PC-3 (cell line): ENCODE data around the gene PSTK. TPM values are rescaled to one million over a fixed set of nuclear protein-coding genes. Genes with fewer than 3 reads are reported as not detected.

Experiments used
- ATAC-seq: fragments of 200-7000 bp; cut with Tn5 transposase; 2 replicates; pipeline ENCODE4 v1.9.1; 2020; ENCODE audit warnings: mild to moderate bottlenecking, moderate library complexity
- BruUV-seq: library from RNA; stranded (reverse); fragments of 400-500 nt; replicated peaks from 2 replicates; lab custom pipeline; 2021; lab: Mats Ljungman, UMichigan
- CTCF ChIA-PET: fragments of 300-600 bp; sonication (Branson Sonifier 250); formaldehyde crosslinking; loops from one replicate; lab custom pipeline; 2022; ENCODE audit warnings: antibody characterized with exemption; lab: Charles Lee
- POLR2A ChIA-PET: fragments of 300-600 bp; sonication (Branson Sonifier 250); formaldehyde crosslinking; loops from one replicate; lab custom pipeline; 2022; ENCODE audit warnings: antibody characterized with exemption; ENCODE audit not compliant: unreplicated experiment; lab: Charles Lee
- DNase-seq: peaks from one replicate; pipeline ENCODE4 v3.0.0-alpha.2; 2015
- H2AFZ ChIP-seq: fragments of 300-600 bp; sonication (generic); 2 replicates; pipeline ENCODE4 v1.6.0; 2016; ENCODE audit warnings: antibody characterized with exemption, low read length
- H3F3A ChIP-seq: fragments of 300-600 bp; sonication (generic); one replicate; pipeline ENCODE4 v1.6.0; 2017; ENCODE audit warnings: antibody characterized with exemption, low read length, control low read depth, mild to moderate bottlenecking; ENCODE audit not compliant: unreplicated experiment
- H3K27ac ChIP-seq: fragments of 300-600 bp; sonication (generic); 2 replicates; pipeline ENCODE4 v1.5.1; 2016; ENCODE audit warnings: mild to moderate bottlenecking, low read length
- H3K27me3 ChIP-seq: fragments of 300-600 bp; sonication (generic); 2 replicates; pipeline ENCODE4 v1.6.1; 2016; ENCODE audit warnings: low read length, mixed read lengths
- H3K36me3 ChIP-seq: fragments of 300-600 bp; sonication (generic); 2 replicates; pipeline ENCODE4 v1.6.1; 2016; ENCODE audit warnings: low read depth, mixed run types, low read length, mixed read lengths
- H3K4me1 ChIP-seq: fragments of 300-600 bp; sonication (generic); 2 replicates; pipeline ENCODE4 v1.5.1; 2016; ENCODE audit warnings: low read length; ENCODE audit not compliant: insufficient read depth
- H3K4me2 ChIP-seq: fragments of 300-600 bp; sonication (generic); 2 replicates; pipeline ENCODE4 v1.6.0; 2016; ENCODE audit warnings: low read length
- H3K4me3 ChIP-seq: fragments of 300-600 bp; sonication (generic); 2 replicates; pipeline ENCODE4 v1.5.1; 2016; ENCODE audit warnings: mild to moderate bottlenecking, low read length, mixed read lengths
- H3K79me2 ChIP-seq: fragments of 300-600 bp; sonication (generic); 2 replicates; pipeline ENCODE4 v1.6.1; 2017; ENCODE audit warnings: low read length, mixed read lengths
- H3K9ac ChIP-seq: fragments of 300-600 bp; sonication (generic); 2 replicates; pipeline ENCODE4 v1.6.0; 2016; ENCODE audit warnings: mild to moderate bottlenecking, low read length
- H3K9me2 ChIP-seq: fragments of 300-600 bp; sonication (generic); replicated peaks from 2 replicates; pipeline ENCODE4 v1.6.1; 2016; ENCODE audit warnings: mixed run types, low read length, mixed read lengths
- H3K9me3 ChIP-seq: fragments of 300-600 bp; sonication (generic); 2 replicates; pipeline ENCODE4 v1.6.1; 2016; ENCODE audit warnings: low read length, mixed read lengths
- H4K20me1 ChIP-seq: fragments of 300-600 bp; sonication (generic); 2 replicates; pipeline ENCODE4 v1.6.1; 2016; ENCODE audit warnings: low read length, mixed read lengths
- CTCF ChIP-seq: fragments of 300-600 bp; sonication (generic); conservative IDR thresholded peaks from 2 replicates; pipeline ENCODE4 v1.5.1; 2017; ENCODE audit warnings: antibody characterized with exemption, low read depth, mild to moderate bottlenecking, low read length
- EZH2 ChIP-seq: fragments of 300-600 bp; sonication (generic); IDR thresholded peaks from one replicate; pipeline ENCODE4 v1.6.1; 2017; ENCODE audit warnings: antibody characterized with exemption, mild to moderate bottlenecking, low read length; ENCODE audit not compliant: unreplicated experiment
- EZH2phosphoT487 ChIP-seq: fragments of 300-600 bp; sonication (generic); IDR thresholded peaks from 2 replicates; pipeline ENCODE4 v1.6.1; 2018; ENCODE audit warnings: mild to moderate bottlenecking, antibody characterized with exemption, low read length, borderline replicate concordance
- intact Hi-C: fragments of 100-400 bp; cut with micrococcal nuclease; formaldehyde crosslinking; loops from 2 replicates; pipeline ENCODE4 v1.9.0; 2023
- total RNA-seq: library from RNA; depleted of rRNA; stranded (reverse); fragments of >200 nt; gene quantifications from 2 replicates; pipeline ENCODE4 v1.2.3, GENCODE V29; 2014

PSTK gene
- total RNA-seq, 1 experiment from 2014 or later, result 2.6 TPM

- H3K27ac ChIP-seq, result no peak overlapping the region
- H3K4me1 ChIP-seq, result peaks cover 5% of the 10 kb centered on the region; the same call in 1 of the 2 replicates
- intact Hi-C loops, result no loop called here
- no peak for DNase-seq
- H3K4me3 ChIP-seq, result no peak overlapping the region
- H3K36me3 ChIP-seq, result no peaks in the 10 kb centered on the region
- POLR2A ChIA-PET, result no interaction called here
- no peak overlapping the region for H2AFZ ChIP-seq
- H4K20me1 ChIP-seq, result no peaks in the 10 kb centered on the region
- H3K27me3 ChIP-seq, result no peaks in the 10 kb centered on the region
- H3F3A ChIP-seq, result no peaks in the 10 kb centered on the region
- no peak overlapping the region for H3K9ac ChIP-seq
- no peaks in the 10 kb centered on the region for H3K9me2 ChIP-seq
- no peak overlapping the region for H3K4me2 ChIP-seq
- no peak for ATAC-seq
- CTCF ChIA-PET, result no interaction called here
- no peaks in the 10 kb centered on the region for H3K9me3 ChIP-seq
- TF ChIP-seq EZH2phosphoT487, result no peak
- TF ChIP-seq CTCF, result no peak
- TF ChIP-seq EZH2, result no peak
- no TSS peak for BruUV-seq
- H3K79me2 ChIP-seq, result peaks cover 54% of the 10 kb centered on the region
These were observed 21.2 kb downstream of the PSTK start for GRCh38 chr10:123001370-123001769.

GRCh38 chr10:123004298-123004697 lies 24.1 kb downstream of the PSTK start:
- H3K4me2 ChIP-seq, result no peak overlapping the region
- BruUV-seq, result no TSS peak
- H4K20me1 ChIP-seq, result peaks cover 8% of the 10 kb centered on the region; the same call in 1 of the 2 replicates
- H3K9me2 ChIP-seq, result no peaks in the 10 kb centered on the region
- no peaks in the 10 kb centered on the region for H3K9me3 ChIP-seq
- ChIA-PET POLR2A (no interaction called here), CTCF (no interaction called here)
- H3K27ac ChIP-seq, result no peak overlapping the region
- DNase-seq (no peak), ATAC-seq (no peak)
- no peak overlapping the region for H2AFZ ChIP-seq
- no peak overlapping the region for H3K4me3 ChIP-seq
- no peak overlapping the region for H3K9ac ChIP-seq
- intact Hi-C loops, result no loop called here
- TF ChIP-seq EZH2phosphoT487 (no peak), EZH2 (no peak), CTCF (no peak)
- H3K79me2 ChIP-seq, result peaks cover 71% of the 10 kb centered on the region
- H3K4me1 ChIP-seq, result peaks cover 15% of the 10 kb centered on the region
- no peaks in the 10 kb centered on the region for H3K27me3 ChIP-seq
- H3F3A ChIP-seq, result no peaks in the 10 kb centered on the region
- no peaks in the 10 kb centered on the region for H3K36me3 ChIP-seq

- no peak for TF ChIP-seq CTCF
- TF ChIP-seq EZH2, result no peak
- no peak for TF ChIP-seq EZH2phosphoT487
- peak; percentile 45 for ATAC-seq
- H3K79me2 ChIP-seq, result peaks cover 54% of the 10 kb centered on the region
- intact Hi-C loops, result loop anchor here (2.0 kb wide), 2 partner anchors 27 to 147 kb away; partner anchors contain the start of genes BUB3 and PSTK
- BruUV-seq, result TSS peak; percentile 35
- CTCF ChIA-PET, result no interaction called here
- no peaks in the 10 kb centered on the region for H3F3A ChIP-seq
- DNase-seq, result peak; percentile 52
- H3K9me2 ChIP-seq, result no peaks in the 10 kb centered on the region
- peak overlapping the region; percentile 93 for H3K9ac ChIP-seq
- H3K9me3 ChIP-seq, result no peaks in the 10 kb centered on the region
- POLR2A ChIA-PET, result interaction anchor here (0.6 kb wide), 1 partner anchor 700 kb away, joined by 4 read pairs; no protein-coding TSS in a partner anchor
- H3K27me3 ChIP-seq, result no peaks in the 10 kb centered on the region
- H3K27ac ChIP-seq, result peak overlapping the region; percentile 51; the same call in 1 of the 2 replicates
- peak overlapping the region; percentile 97 for H2AFZ ChIP-seq
- peaks cover 12% of the 10 kb centered on the region for H3K4me1 ChIP-seq
- H3K4me2 ChIP-seq, result peak overlapping the region; percentile 98
- H3K4me3 ChIP-seq, result peak overlapping the region; percentile 99
- no peaks in the 10 kb centered on the region for H3K36me3 ChIP-seq
- H4K20me1 ChIP-seq, result peaks cover 8% of the 10 kb centered on the region; the same call in 1 of the 2 replicates
These were observed 27.6 kb downstream of the PSTK start for GRCh38 chr10:123007558-123008354.
